Neutrophil (primary cell): ENCODE results near the gene KRT82.

Source experiments
- H3K27ac ChIP-seq: fragments of 200-600 bp; sonication (generic); 2 replicates; pipeline ENCODE4 v1.5.1; 2016; ENCODE audit warnings: mild to moderate bottlenecking, moderate library complexity
- H3K27me3 ChIP-seq: fragments of 200-600 bp; sonication (generic); 2 replicates; pipeline ENCODE4 v1.6.0; 2016; ENCODE audit warnings: mild to moderate bottlenecking
- H3K36me3 ChIP-seq: fragments of 200-600 bp; sonication (generic); 2 replicates; pipeline ENCODE4 v1.5.1; 2017
- H3K4me1 ChIP-seq, 2 experiments: fragments of 200-600 bp in 1 of 2; sonication (generic) in 1 of 2; 1 replicate in 1 of 2; 2 replicates in 1 of 2; pipeline versions ENCODE4 v1.5.1 to v1.6.1; 2013 to 2016; ENCODE audit warnings: low read depth in 1 of 2, low read length in 1 of 2, mild to moderate bottlenecking in 1 of 2, moderate library complexity in 1 of 2; ENCODE audit not compliant: control insufficient read depth in 1 of 2, insufficient read depth in 1 of 2
- H3K4me3 ChIP-seq, 2 experiments: fragments of 200-600 bp in 1 of 2; sonication (generic) in 1 of 2; 1 replicate in 1 of 2; 2 replicates in 1 of 2; pipeline ENCODE4 v1.5.1; 2013 to 2016; ENCODE audit warnings: low read depth in 1 of 2, low read length in 1 of 2, mild to moderate bottlenecking in 1 of 2, moderate library complexity in 1 of 2
- H3K9me3 ChIP-seq: fragments of 200-600 bp; sonication (generic); 2 replicates; pipeline ENCODE4 v1.5.1; 2016
- TF ChIP-seq, protein P1 (sequence below): fragments of 200-600 bp; sonication (generic); IDR thresholded peaks from 2 replicates; pipeline ENCODE4 v1.5.1; 2016; ENCODE audit warnings: antibody characterized with exemption

Gene KRT82

DNA sequence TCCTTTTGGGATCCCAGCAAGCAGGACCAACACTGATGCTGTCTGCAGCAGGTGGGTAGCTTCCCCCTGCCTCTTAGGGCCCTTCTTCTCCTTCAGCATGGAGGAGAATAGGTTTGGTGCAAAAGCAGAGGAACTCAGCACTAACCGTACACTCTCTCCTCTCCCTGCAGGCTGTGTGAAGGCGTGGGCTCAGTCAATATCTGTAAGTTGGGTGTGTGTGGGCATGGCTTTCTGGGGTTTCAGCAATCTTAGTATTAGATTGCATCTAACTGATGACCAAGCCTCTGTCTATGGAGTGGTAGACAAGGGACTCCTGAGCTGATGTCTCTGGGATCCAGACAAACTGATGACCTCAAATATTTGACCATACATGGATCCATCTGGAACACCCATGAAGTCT lies 53.2 kb downstream of the KRT82 start:
- H3K27me3 ChIP-seq, result peaks cover 32% of the 10 kb centered on the region
- no peak overlapping the region for H3K4me3 ChIP-seq
- no peaks in the 10 kb centered on the region for H3K36me3 ChIP-seq
- H3K9me3 ChIP-seq, result no peaks in the 10 kb centered on the region
- TF ChIP-seq, protein P1, sequence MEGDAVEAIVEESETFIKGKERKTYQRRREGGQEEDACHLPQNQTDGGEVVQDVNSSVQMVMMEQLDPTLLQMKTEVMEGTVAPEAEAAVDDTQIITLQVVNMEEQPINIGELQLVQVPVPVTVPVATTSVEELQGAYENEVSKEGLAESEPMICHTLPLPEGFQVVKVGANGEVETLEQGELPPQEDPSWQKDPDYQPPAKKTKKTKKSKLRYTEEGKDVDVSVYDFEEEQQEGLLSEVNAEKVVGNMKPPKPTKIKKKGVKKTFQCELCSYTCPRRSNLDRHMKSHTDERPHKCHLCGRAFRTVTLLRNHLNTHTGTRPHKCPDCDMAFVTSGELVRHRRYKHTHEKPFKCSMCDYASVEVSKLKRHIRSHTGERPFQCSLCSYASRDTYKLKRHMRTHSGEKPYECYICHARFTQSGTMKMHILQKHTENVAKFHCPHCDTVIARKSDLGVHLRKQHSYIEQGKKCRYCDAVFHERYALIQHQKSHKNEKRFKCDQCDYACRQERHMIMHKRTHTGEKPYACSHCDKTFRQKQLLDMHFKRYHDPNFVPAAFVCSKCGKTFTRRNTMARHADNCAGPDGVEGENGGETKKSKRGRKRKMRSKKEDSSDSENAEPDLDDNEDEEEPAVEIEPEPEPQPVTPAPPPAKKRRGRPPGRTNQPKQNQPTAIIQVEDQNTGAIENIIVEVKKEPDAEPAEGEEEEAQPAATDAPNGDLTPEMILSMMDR, result no peak
- H3K27ac ChIP-seq, result no peak overlapping the region
- no peaks in the 10 kb centered on the region for H3K4me1 ChIP-seq

GRCh38 chr12:52351196-52352059 lies 54.7 kb downstream of the KRT82 start:
- H3K4me1 ChIP-seq, result no peaks in the 10 kb centered on the region
- peaks cover 27% of the 10 kb centered on the region for H3K27me3 ChIP-seq
- TF ChIP-seq, protein P1, result no peak
- no peak overlapping the region for H3K4me3 ChIP-seq
- H3K27ac ChIP-seq, result no peak overlapping the region
- H3K9me3 ChIP-seq, result no peaks in the 10 kb centered on the region
- H3K36me3 ChIP-seq, result no peaks in the 10 kb centered on the region

DNA sequence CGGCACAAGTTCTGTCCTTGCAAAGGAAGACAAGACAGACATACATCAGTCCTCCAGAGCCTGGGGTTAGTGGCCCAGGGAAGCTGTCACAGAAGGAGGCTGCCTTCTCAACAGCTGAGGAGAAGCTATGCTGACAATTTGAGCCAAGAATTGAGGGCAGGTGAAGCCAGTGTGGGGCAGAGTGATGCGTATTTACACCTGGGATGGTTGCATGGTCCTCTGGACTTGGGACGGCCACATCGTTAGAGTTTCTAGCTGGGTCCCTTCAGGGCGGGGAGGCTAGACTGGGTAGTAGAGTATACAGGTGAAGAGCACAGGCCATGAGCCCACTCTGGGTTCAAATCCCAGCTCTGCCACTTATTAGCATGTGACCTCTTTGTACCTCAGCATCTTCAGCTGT lies 55.3 kb downstream of the KRT82 start:
- no peaks in the 10 kb centered on the region for H3K36me3 ChIP-seq
- H3K27me3 ChIP-seq, result peaks cover 27% of the 10 kb centered on the region
- TF ChIP-seq, protein P1, result no peak
- no peaks in the 10 kb centered on the region for H3K4me1 ChIP-seq
- H3K4me3 ChIP-seq, result no peak overlapping the region
- H3K27ac ChIP-seq, result no peak overlapping the region
- no peaks in the 10 kb centered on the region for H3K9me3 ChIP-seq

DNA sequence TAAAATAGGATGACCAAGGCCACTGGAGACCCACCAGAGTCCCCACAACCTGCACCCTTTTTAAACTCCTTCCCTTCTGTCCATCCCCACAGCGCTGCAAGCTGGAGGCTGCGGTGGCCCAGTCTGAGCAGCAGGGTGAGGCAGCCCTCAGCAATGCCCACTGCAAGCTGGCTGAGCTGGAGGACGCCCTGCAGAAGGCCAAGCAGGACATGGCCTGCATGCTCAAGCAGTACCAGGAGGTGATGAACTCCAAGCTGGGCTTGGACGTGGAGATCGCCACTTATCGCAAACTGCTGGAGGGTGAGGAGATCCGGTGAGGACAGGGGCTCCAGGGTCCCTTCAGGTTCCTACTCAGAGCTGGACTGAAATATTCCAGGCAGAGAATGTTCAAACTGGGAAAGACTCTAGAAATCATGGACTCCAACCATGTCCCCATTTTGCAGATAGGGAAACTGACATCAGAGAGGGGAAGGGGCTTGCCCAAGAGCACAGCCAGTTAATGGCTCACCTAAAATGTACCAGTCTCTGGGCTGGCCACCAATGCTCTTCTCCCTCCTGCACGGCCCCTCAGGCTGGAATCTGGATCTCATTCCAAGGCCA lies 56.0 kb downstream of the KRT82 start:
- no peaks in the 10 kb centered on the region for H3K4me1 ChIP-seq
- no peak overlapping the region for H3K4me3 ChIP-seq
- no peaks in the 10 kb centered on the region for H3K36me3 ChIP-seq
- TF ChIP-seq, protein P1, result no peak
- no peak overlapping the region for H3K27ac ChIP-seq
- no peaks in the 10 kb centered on the region for H3K9me3 ChIP-seq
- peaks cover 27% of the 10 kb centered on the region for H3K27me3 ChIP-seq

DNA sequence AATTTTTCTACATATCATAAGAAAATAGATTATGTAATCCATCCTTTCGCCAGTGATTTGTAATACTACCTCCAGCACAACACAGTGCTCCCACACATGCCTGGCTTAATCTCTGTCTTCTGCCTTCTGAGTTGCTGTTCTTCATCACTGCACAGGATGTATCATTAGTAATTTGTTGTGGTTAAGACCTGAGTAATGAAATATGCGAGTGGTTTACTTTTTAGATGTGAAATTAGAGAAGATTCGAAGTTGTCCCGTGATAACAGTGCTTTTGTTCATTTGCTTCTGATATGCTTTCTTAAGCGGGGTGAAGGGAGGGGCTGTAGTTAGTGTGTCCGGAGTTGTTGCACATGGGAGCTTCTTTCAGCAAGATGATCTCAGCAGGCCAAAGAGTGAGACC lies 56.9 kb downstream of the KRT82 start:
- H3K27ac ChIP-seq, result no peak overlapping the region
- H3K4me3 ChIP-seq, result no peak overlapping the region
- no peaks in the 10 kb centered on the region for H3K9me3 ChIP-seq
- TF ChIP-seq, protein P1, result no peak
- no peaks in the 10 kb centered on the region for H3K4me1 ChIP-seq
- no peaks in the 10 kb centered on the region for H3K36me3 ChIP-seq
- H3K27me3 ChIP-seq, result peaks cover 27% of the 10 kb centered on the region
